Gastrocnemius medialis (tissue), 4 donors: ENCODE measurements around the gene CFAP77. TPM values are rescaled to one million over a fixed set of nuclear protein-coding genes. Genes with fewer than 3 reads are reported as not detected.

Experiments used
- ATAC-seq, 2 donors: fragments of 150-250 bp; one replicate each; pipeline ENCODE4 v1.9.1; 2016
- DNase-seq, 2 donors: peaks; one replicate each; pipeline ENCODE4 v3.0.0-alpha.2; 2019
- H3K27ac ChIP-seq, 4 donors: fragments of 200-600 bp; sonication (generic); 1 replicate in 1 of 4; 2 replicates in 3 of 4; pipeline ENCODE4 v1.5.1; 2016 to 2018; ENCODE audit warnings: mild to moderate bottlenecking in 2 of 4, moderate library complexity in 1 of 4
- H3K27me3 ChIP-seq, 3 donors: fragments of 200-600 bp; sonication (generic) in 2 of 3; 1 replicate in 1 of 3; 2 replicates in 2 of 3; pipeline versions ENCODE4 v1.5.1 to v1.6.0; 2016 to 2019; ENCODE audit warnings: mild to moderate bottlenecking in 1 of 3, moderate library complexity in 1 of 3
- H3K36me3 ChIP-seq, 2 donors: fragments of 200-600 bp; sonication (generic) in 1 of 2; one replicate each; pipeline ENCODE4 v1.5.1; 2017 to 2018
- H3K4me1 ChIP-seq, 2 donors: fragments of 200-600 bp; sonication (generic) in 1 of 2; one replicate each; pipeline ENCODE4 v1.5.1; 2016 to 2017; ENCODE audit warnings: mild to moderate bottlenecking in 2 of 2
- H3K4me3 ChIP-seq, 4 donors: fragments of 200-600 bp; sonication (generic) in 3 of 4; 1 replicate in 1 of 4; 2 replicates in 3 of 4; pipeline ENCODE4 v1.5.1; 2016 to 2019; ENCODE audit warnings: mild to moderate bottlenecking in 2 of 4
- H3K9me3 ChIP-seq, 3 donors: fragments of 200-600 bp; sonication (generic) in 2 of 3; 1 replicate in 1 of 3; 2 replicates in 2 of 3; pipeline ENCODE4 v1.5.1; 2016 to 2019
- POLR2A ChIP-seq, 2 donors: fragments of 450-650 bp; IDR thresholded peaks; one replicate each; pipeline ENCODE4 v1.6.1; 2017; ENCODE audit warnings: antibody characterized with exemption in 2 of 2, mild to moderate bottlenecking in 2 of 2, moderate library complexity in 2 of 2
- in situ Hi-C, 4 donors: fragments of 200-750 bp; cut with MboI; loops; one replicate each; pipeline versions ENCODE4 v1.15.0 to v1.8.0; 2017; ENCODE audit warnings: low sequenced_read_pairs in 4 of 4
- intact Hi-C: fragments of 100-400 bp; cut with DNase I; formaldehyde crosslinking; loops from one replicate; pipeline ENCODE4 v1.15.1; 2023; ENCODE audit warnings: low total_unique reads
- total RNA-seq, 4 donors: library from RNA; depleted of rRNA; stranded (reverse); fragments of >200 nt; gene quantifications; one replicate each; pipeline versions ENCODE4 v1.1.0 to v1.2.3, GENCODE V29; 2016
- TF ChIP-seq, protein P1 (sequence below), 5 experiments: fragments of 450-650 bp in 3 of 5; fragments of 200-600 bp in 2 of 5; sonication (generic) in 2 of 5; IDR thresholded peaks in 4 of 5; conservative IDR thresholded peaks in 1 of 5; 1 replicate in 4 of 5; 2 replicates in 1 of 5; pipeline ENCODE4 v1.5.1; 2016 to 2019; ENCODE audit warnings: antibody characterized with exemption in 5 of 5, mild to moderate bottlenecking in 3 of 5, moderate library complexity in 3 of 5

Gene CFAP77
- total RNA-seq, 4 donors from 2014 or later, result not detected

DNA sequence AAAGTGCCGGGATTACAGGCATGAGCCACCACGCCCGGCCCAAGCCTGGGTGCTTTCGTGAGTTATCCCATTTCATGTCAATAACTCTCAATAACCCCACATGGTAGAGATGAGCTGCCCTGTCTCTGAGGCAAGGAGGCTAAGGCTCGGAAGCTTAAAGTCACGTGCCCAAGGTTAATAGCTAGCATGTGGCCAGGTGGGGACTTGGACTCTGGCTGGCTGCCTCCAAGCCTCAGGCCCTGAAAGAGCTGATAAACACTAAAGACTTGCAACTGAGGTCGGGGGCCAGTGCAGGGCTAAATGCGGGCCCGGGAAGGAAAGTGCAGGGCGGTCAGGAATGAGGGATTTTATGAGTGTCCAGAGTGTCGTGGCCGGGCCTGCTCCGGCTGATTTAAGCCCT lies 141.5 kb downstream of the CFAP77 start:
- H3K4me1 ChIP-seq, result no peaks in the 10 kb centered on the region
- ATAC-seq, result no peak

DNA sequence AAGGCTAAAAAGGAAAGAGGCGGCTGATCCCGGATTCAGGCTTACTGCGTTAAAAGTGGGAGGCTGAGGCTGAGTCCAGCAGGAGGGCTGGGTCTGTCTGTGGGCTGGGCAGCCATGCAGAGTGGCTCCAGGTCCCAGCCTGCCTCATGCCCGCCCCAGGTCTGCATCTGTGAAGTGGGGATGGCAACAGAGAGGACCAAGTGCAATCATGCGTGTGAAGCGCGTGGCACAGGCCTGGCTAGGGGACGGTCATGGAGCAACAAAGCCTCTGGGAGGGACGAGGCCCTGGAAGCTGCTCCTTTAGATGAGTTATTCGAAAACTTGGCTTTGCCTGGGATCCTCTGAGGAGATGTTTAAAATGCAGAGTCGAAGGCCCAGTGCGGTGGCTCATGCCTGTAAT lies 142.0 kb downstream of the CFAP77 start:
- peaks cover 6 to 22% (median 17%) of the 10 kb centered on the region in 3 donors for H3K27me3 ChIP-seq

More for the DNA sequence above, 141.5 kb downstream of the CFAP77 start:
- H3K27me3 ChIP-seq, result peaks cover 9 to 27% (median 17%) of the 10 kb centered on the region in 3 donors
- DNase-seq, result no peak
- no peak for TF ChIP-seq POLR2A (IDR thresholded peaks at IDR 0.05)
- TF ChIP-seq, protein P1, sequence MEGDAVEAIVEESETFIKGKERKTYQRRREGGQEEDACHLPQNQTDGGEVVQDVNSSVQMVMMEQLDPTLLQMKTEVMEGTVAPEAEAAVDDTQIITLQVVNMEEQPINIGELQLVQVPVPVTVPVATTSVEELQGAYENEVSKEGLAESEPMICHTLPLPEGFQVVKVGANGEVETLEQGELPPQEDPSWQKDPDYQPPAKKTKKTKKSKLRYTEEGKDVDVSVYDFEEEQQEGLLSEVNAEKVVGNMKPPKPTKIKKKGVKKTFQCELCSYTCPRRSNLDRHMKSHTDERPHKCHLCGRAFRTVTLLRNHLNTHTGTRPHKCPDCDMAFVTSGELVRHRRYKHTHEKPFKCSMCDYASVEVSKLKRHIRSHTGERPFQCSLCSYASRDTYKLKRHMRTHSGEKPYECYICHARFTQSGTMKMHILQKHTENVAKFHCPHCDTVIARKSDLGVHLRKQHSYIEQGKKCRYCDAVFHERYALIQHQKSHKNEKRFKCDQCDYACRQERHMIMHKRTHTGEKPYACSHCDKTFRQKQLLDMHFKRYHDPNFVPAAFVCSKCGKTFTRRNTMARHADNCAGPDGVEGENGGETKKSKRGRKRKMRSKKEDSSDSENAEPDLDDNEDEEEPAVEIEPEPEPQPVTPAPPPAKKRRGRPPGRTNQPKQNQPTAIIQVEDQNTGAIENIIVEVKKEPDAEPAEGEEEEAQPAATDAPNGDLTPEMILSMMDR (IDR thresholded peaks at IDR 0.05 in 4 of 5, conservative IDR thresholded peaks at IDR 0.05 in 1 of 5), result no peak
- in situ Hi-C loops, result no loop called here
- H3K9me3 ChIP-seq, result no peaks in the 10 kb centered on the region
- H3K27ac ChIP-seq, result no peak overlapping the region
- H3K36me3 ChIP-seq, result no peaks in the 10 kb centered on the region
- H3K4me3 ChIP-seq, result no peak overlapping the region
- intact Hi-C loops, result no loop called here

DNA sequence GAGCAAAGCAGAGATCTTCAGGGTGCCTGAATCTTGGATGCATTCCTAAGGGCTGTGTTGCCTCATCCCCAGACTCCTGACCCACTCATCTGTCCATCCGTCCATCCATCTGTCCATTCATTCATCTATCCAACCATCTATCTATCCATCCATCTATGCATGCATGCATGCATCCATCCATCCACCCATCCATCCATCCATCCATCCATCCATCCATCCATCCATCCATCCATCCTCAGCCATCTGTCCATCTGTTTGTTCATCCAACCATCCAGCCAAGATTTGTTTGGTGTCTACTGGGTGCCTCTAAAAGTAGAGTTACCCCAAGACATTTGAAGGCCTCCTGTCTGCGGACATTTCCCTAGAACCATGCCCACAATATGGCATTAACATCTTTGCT lies 144.7 kb downstream of the CFAP77 start:
- Histone ChIP-seq H3K36me3 (no peaks in the 10 kb centered on the region), H3K27me3 (peaks cover 20 to 23% (median 22%) of the 10 kb centered on the region in 3 donors), H3K27ac (no peak overlapping the region), H3K9me3 (no peaks in the 10 kb centered on the region), H3K4me1 (no peaks in the 10 kb centered on the region), H3K4me3 (no peak overlapping the region)
- TF ChIP-seq, protein P1 (IDR thresholded peaks at IDR 0.05 in 4 of 5, conservative IDR thresholded peaks at IDR 0.05 in 1 of 5), result no peak
- no peak for TF ChIP-seq POLR2A (IDR thresholded peaks at IDR 0.05)
- ATAC-seq (no peak), DNase-seq (no peak)
- intact Hi-C loops (no loop called here), in situ Hi-C loops (no loop called here)

More for the DNA sequence above, 142.0 kb downstream of the CFAP77 start:
- no peak for TF ChIP-seq POLR2A (IDR thresholded peaks at IDR 0.05)
- TF ChIP-seq, protein P1 (IDR thresholded peaks at IDR 0.05 in 4 of 5, conservative IDR thresholded peaks at IDR 0.05 in 1 of 5), result no peak
- ATAC-seq (no peak), DNase-seq (no peak)
- in situ Hi-C loops, result no loop called here
- no peak overlapping the region for H3K4me3 ChIP-seq
- H3K27ac ChIP-seq, result no peak overlapping the region
- intact Hi-C loops, result no loop called here
- no peaks in the 10 kb centered on the region for H3K36me3 ChIP-seq
- no peaks in the 10 kb centered on the region for H3K9me3 ChIP-seq
- H3K4me1 ChIP-seq, result no peaks in the 10 kb centered on the region

DNA sequence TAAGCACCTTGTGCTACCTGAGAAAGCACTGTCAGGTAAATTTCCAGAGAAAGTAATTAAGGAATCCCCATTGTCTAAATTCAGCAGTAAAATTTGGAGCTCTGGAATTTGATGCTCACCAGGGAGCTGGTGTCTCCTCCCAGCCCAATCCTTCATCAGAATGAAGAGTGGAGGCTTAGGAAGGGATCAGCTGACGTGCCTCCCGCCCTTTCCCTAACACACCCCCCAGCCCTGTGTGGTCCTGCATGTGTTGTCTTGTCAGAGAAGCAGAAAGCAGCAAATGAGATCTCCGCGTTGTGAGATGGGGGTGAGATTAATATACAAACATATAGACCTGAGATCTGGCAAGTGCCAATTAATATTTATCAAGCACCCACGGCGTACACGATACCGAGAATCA lies 145.5 kb downstream of the CFAP77 start:
- no peaks in the 10 kb centered on the region for H3K36me3 ChIP-seq
- intact Hi-C loops, result no loop called here
- ATAC-seq (no peak), DNase-seq (no peak)
- in situ Hi-C loops, result no loop called here
- no peaks in the 10 kb centered on the region for H3K9me3 ChIP-seq
- H3K4me1 ChIP-seq, result peaks cover 2 to 8% of the 10 kb centered on the region in 2 donors
- no peak overlapping the region for H3K4me3 ChIP-seq
- no peak for TF ChIP-seq POLR2A (IDR thresholded peaks at IDR 0.05)
- TF ChIP-seq, protein P1 (IDR thresholded peaks at IDR 0.05 in 4 of 5, conservative IDR thresholded peaks at IDR 0.05 in 1 of 5), result no peak
- H3K27me3 ChIP-seq, result peaks cover 20 to 26% (median 22%) of the 10 kb centered on the region in 3 donors
- H3K27ac ChIP-seq, result no peak overlapping the region

DNA sequence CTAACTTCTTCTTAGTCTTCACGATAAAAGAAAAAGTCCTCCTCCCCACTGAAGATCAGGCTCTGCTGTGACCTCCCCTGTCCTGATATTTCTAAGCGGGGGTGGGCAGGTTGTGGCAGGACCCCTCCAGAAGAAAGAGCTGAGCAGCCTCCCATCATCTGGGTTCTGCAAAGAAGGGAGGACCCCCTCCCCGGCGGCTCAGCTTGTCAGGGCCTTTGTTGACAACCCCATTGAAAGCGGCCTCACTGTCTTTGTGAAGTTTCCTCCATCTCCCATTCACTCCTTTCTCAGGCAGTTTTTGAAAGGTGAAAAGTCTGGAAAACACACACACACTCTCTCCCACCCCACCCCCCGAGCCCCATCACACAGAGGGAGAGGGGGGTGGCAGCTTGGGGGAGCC lies 146.2 kb downstream of the CFAP77 start:
- TF ChIP-seq, protein P1 (IDR thresholded peaks at IDR 0.05 in 4 of 5, conservative IDR thresholded peaks at IDR 0.05 in 1 of 5), result no peak
- TF ChIP-seq POLR2A (IDR thresholded peaks at IDR 0.05), result no peak
- Histone ChIP-seq H3K9me3 (no peaks in the 10 kb centered on the region), H3K27ac (no peak overlapping the region), H3K4me1 (peaks cover 4 to 13% of the 10 kb centered on the region in 2 donors), H3K4me3 (no peak overlapping the region), H3K36me3 (no peaks in the 10 kb centered on the region), H3K27me3 (peaks cover 20 to 33% (median 22%) of the 10 kb centered on the region in 3 donors)
- ATAC-seq (no peak), DNase-seq (no peak)
- in situ Hi-C loops (no loop called here), intact Hi-C loops (no loop called here)
